ENCODE data around the gene GANC. TPM values are rescaled to one million over a fixed set of nuclear protein-coding genes. Genes with fewer than 3 reads are reported as not detected.

GANC gene
- total and polyA plus RNA-seq, 2 donors (not counting 1 experiment from before 2014, with no cell fraction given): 15.1 to 24.6 TPM

DNA sequence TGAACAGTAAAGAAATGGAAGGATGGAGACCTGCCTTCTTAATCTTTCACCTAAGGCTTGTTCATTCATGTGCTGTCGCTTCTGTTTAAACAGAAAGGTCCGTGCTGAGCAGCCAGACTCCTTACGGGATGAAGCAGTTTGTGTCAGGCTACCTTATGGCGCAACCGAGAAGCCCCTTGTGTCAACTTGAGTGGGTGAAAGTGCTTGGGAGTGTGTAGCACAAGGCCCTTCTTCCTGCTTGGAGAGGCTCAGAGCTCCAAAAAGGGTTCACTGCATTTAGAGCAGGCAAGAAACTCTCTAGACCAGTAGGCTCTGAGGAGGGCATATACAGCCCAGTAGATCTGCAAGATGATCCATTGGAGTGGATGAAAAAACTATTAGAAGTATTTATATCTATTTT lies 102.3 kb downstream of the GANC start:
- Histone ChIP-seq H3K4me2 (ENCODE audit: extremely low read depth, insufficient read depth, low read length) (no peak overlapping the region), H3K36me3 (ENCODE audit: control insufficient read depth, insufficient read depth, low read length) (no peaks in the 10 kb centered on the region), H3K4me3 (replicated peaks in 1 of 4; ENCODE audit: control extremely low read depth in 1 of 4, insufficient read depth in 1 of 4, low read depth in 3 of 4, low read length in 4 of 4) (no peak overlapping the region), H3K27me3 (ENCODE audit: control insufficient read depth, insufficient read depth, low read length) (no peaks in the 10 kb centered on the region), H3K9ac (ENCODE audit: insufficient read depth, low read length) (no peak overlapping the region), H3K27ac (ENCODE audit: insufficient read depth, low read length) (no peak overlapping the region), H4K20me1 (ENCODE audit: control insufficient read depth, extremely low read depth, insufficient read depth, low read length) (no peaks in the 10 kb centered on the region), H2AFZ (ENCODE audit: low read length) (no peak overlapping the region), H3K79me2 (ENCODE audit: control insufficient read depth, insufficient read depth, low read length) (no peaks in the 10 kb centered on the region), H3K9me3 (ENCODE audit: control insufficient read depth, insufficient read depth, low read depth, low read length) (no peaks in the 10 kb centered on the region), H3K4me1 (ENCODE audit: control insufficient read depth, extremely low read depth, insufficient read depth, low read length) (no peaks in the 10 kb centered on the region)
- no peak for DNase-seq (ENCODE audit: low read depth in 2 of 2)
- TF ChIP-seq, protein P1, sequence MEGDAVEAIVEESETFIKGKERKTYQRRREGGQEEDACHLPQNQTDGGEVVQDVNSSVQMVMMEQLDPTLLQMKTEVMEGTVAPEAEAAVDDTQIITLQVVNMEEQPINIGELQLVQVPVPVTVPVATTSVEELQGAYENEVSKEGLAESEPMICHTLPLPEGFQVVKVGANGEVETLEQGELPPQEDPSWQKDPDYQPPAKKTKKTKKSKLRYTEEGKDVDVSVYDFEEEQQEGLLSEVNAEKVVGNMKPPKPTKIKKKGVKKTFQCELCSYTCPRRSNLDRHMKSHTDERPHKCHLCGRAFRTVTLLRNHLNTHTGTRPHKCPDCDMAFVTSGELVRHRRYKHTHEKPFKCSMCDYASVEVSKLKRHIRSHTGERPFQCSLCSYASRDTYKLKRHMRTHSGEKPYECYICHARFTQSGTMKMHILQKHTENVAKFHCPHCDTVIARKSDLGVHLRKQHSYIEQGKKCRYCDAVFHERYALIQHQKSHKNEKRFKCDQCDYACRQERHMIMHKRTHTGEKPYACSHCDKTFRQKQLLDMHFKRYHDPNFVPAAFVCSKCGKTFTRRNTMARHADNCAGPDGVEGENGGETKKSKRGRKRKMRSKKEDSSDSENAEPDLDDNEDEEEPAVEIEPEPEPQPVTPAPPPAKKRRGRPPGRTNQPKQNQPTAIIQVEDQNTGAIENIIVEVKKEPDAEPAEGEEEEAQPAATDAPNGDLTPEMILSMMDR (conservative IDR thresholded peaks at IDR 0.05 in 1 of 2, IDR thresholded peaks at IDR 0.05 in 1 of 2; ENCODE audit: low read depth in 1 of 2, low read length in 2 of 2): no peak
- no peak for TF ChIP-seq EZH2 (IDR thresholded peaks at IDR 0.05; ENCODE audit: low read length, missing control alignments)

DNA sequence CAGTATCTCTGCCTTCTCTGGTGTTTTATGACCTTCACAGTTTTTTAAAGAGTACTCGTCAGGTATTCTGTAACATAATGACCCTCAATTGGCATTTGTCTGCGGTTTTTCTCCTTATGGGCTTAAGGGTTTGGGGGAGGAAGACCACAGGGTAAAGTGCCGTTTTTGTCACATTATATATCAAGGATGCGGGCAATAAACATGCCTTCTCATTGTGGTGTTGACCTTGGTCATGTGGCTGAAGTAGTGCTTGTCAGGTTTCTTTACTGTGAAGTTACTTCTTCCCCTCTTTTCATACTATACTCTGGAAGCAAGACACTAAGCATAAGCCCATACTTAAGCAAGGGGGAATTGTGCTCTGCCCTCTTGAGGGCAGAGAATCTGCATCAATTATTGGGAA lies 102.9 kb downstream of the GANC start:
- no peaks in the 10 kb centered on the region for H3K27me3 ChIP-seq (ENCODE audit: control insufficient read depth, insufficient read depth, low read length)
- no peaks in the 10 kb centered on the region for H3K9me3 ChIP-seq (ENCODE audit: control insufficient read depth, insufficient read depth, low read depth, low read length)
- H3K9ac ChIP-seq (ENCODE audit: insufficient read depth, low read length): no peak overlapping the region
- no peaks in the 10 kb centered on the region for H3K4me1 ChIP-seq (ENCODE audit: control insufficient read depth, extremely low read depth, insufficient read depth, low read length)
- H3K36me3 ChIP-seq (ENCODE audit: control insufficient read depth, insufficient read depth, low read length): no peaks in the 10 kb centered on the region
- H3K4me2 ChIP-seq (ENCODE audit: extremely low read depth, insufficient read depth, low read length): no peak overlapping the region
- H3K79me2 ChIP-seq (ENCODE audit: control insufficient read depth, insufficient read depth, low read length): no peaks in the 10 kb centered on the region
- no peak overlapping the region for H3K4me3 ChIP-seq (replicated peaks in 1 of 4; ENCODE audit: control extremely low read depth in 1 of 4, insufficient read depth in 1 of 4, low read depth in 3 of 4, low read length in 4 of 4)
- no peaks in the 10 kb centered on the region for H4K20me1 ChIP-seq (ENCODE audit: control insufficient read depth, extremely low read depth, insufficient read depth, low read length)
- H2AFZ ChIP-seq (ENCODE audit: low read length): no peak overlapping the region
- no peak overlapping the region for H3K27ac ChIP-seq (ENCODE audit: insufficient read depth, low read length)
- TF ChIP-seq, protein P1 (conservative IDR thresholded peaks at IDR 0.05 in 1 of 2, IDR thresholded peaks at IDR 0.05 in 1 of 2; ENCODE audit: low read depth in 1 of 2, low read length in 2 of 2): no peak
- no peak for TF ChIP-seq EZH2 (IDR thresholded peaks at IDR 0.05; ENCODE audit: low read length, missing control alignments)
- no peak for DNase-seq (ENCODE audit: low read depth in 2 of 2)

DNA sequence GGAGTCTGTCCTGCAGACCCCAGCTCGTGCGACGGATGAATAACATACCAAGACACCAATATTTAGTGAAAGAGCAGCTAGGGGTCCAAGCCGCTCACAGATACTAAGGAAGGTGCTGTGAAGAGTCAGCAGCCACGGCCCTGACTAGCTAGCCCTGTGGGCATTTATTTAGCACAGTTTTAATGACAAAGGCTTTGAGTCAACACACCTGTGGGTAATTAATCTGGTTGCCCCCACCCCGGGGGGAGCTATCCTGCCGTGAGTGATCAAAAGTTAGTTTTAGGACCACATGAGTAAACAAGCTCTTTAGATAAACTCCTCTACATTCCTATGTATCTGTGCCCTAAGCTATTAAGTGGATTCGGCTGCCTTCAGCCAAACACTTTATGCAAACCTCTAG lies 105.0 kb downstream of the GANC start:
- H3K9me3 ChIP-seq (ENCODE audit: control insufficient read depth, insufficient read depth, low read depth, low read length): no peaks in the 10 kb centered on the region
- H3K4me1 ChIP-seq (ENCODE audit: control insufficient read depth, extremely low read depth, insufficient read depth, low read length): no peaks in the 10 kb centered on the region
- H3K36me3 ChIP-seq (ENCODE audit: control insufficient read depth, insufficient read depth, low read length): no peaks in the 10 kb centered on the region
- no peaks in the 10 kb centered on the region for H3K27me3 ChIP-seq (ENCODE audit: control insufficient read depth, insufficient read depth, low read length)
- no peaks in the 10 kb centered on the region for H3K79me2 ChIP-seq (ENCODE audit: control insufficient read depth, insufficient read depth, low read length)
- no peak overlapping the region for H3K27ac ChIP-seq (ENCODE audit: insufficient read depth, low read length)
- no peaks in the 10 kb centered on the region for H4K20me1 ChIP-seq (ENCODE audit: control insufficient read depth, extremely low read depth, insufficient read depth, low read length)
- H3K9ac ChIP-seq (ENCODE audit: insufficient read depth, low read length): no peak overlapping the region
- H3K4me2 ChIP-seq (ENCODE audit: extremely low read depth, insufficient read depth, low read length): no peak overlapping the region
- DNase-seq (ENCODE audit: low read depth in 2 of 2): no peak
- TF ChIP-seq EZH2 (IDR thresholded peaks at IDR 0.05; ENCODE audit: low read length, missing control alignments): no peak
- no peak overlapping the region for H2AFZ ChIP-seq (ENCODE audit: low read length)
- no peak overlapping the region for H3K4me3 ChIP-seq (replicated peaks in 1 of 4; ENCODE audit: control extremely low read depth in 1 of 4, insufficient read depth in 1 of 4, low read depth in 3 of 4, low read length in 4 of 4)
